Ovary (tissue), 3 donors: ENCODE results near the gene CBR3.

Source experiments
- CTCF ChIP-seq, 3 donors: fragments of 450-650 bp in 2 of 3; fragments of 200-600 bp in 1 of 3; IDR thresholded peaks; one replicate each; pipeline versions ENCODE4 v1.5.1 to v1.8.0; 2016 to 2022; ENCODE audit warnings: antibody characterized with exemption in 3 of 3, mild to moderate bottlenecking in 1 of 3
- EP300 ChIP-seq: sonication (generic); formaldehyde crosslinking; IDR thresholded peaks from one replicate; pipeline ENCODE4 v1.6.1; 2017; ENCODE audit warnings: antibody characterized with exemption
- POLR2A ChIP-seq: fragments of 450-650 bp; IDR thresholded peaks from one replicate; pipeline ENCODE4 v1.6.1; 2017; ENCODE audit warnings: antibody characterized with exemption, mild to moderate bottlenecking, moderate library complexity
- donor health status: DM: no; HTN: no; CAD: no.

- no peak for TF ChIP-seq CTCF (IDR thresholded peaks at IDR 0.05)
- no peak for TF ChIP-seq EP300
- TF ChIP-seq POLR2A = no peak
Measured at GRCh38 chr21:36193200-36193599, 58.3 kb downstream of the CBR3 start.
